NB4 (cell line): ENCODE results near the gene MERTK.
"Not testable (repeated sequence)": the region's sequence is repeated elsewhere in the genome, so short reads cannot be mapped to it uniquely, and the experiment has no call there.

Experiments used
- DNase-seq: peaks from one replicate; pipeline ENCODE4 v3.0.0; 2010; ENCODE audit warnings: low read depth
- H3K4me3 ChIP-seq: one replicate; pipeline ENCODE4 v1.5.1; 2011; ENCODE audit warnings: mild to moderate bottlenecking, low read depth, low read length, moderate library complexity
- CTCF ChIP-seq: IDR thresholded peaks from one replicate; pipeline ENCODE4 v1.5.1; 2012; ENCODE audit warnings: low read depth, low read length
- MAX ChIP-seq: IDR thresholded peaks from 2 replicates; pipeline ENCODE4 v1.6.1; 2011; ENCODE audit warnings: low read depth, low read length
- MYC ChIP-seq: IDR thresholded peaks from 2 replicates; pipeline ENCODE4 v1.6.1; 2011; ENCODE audit warnings: low read depth, low read length
- POLR2A ChIP-seq: IDR thresholded peaks from 2 replicates; pipeline ENCODE4 v1.6.1; 2011; ENCODE audit warnings: mild to moderate bottlenecking; ENCODE audit not compliant: insufficient read length; ENCODE audit errors: extremely low read depth

Gene MERTK

DNA sequence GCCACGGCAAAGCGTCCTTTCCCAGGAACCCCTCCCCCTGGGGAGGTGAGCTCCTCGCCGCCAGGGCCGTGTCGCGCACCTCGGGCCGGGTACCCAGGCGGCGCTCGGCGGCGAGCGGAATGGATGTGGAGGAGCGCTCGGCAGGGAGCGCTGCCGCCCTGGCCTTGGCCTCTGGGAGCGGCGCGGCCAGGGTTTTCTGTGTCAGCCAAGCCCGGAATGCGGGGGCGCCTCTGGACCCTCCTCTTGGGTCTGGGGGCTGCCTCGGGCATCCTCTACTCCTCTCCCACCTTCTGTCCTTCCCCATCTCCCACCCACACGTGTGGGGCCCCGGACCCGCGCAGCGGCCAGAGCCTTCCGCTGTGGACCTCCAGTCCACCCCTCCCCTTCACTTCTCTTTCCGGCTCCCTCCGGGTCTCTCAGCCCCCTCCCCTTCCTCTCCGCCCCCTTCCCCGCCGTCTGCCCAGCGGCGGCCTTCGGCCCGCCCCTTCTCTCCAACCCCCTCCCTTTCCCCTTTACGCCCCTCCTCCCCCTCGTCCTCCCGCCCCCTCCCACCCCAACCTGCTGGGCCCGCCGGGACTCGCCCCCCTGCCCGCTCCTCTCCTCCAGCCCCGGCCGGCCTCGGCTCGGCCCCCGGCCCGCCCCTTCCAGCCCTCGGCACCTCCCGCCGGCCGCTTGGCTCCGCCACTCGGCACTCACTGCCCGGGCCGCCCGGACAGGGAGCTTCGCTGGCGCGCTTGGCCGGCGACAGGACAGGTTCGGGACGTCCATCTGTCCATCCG is at the start of gene MERTK:
Gene MERTK (plus strand): TSS at position 684 of the 779 bp plus-strand sequence. CDS start 129 bp downstream, outside the sequence.
- DNase-seq: peak; percentile 92
- peak within 1 kb of the TSS; percentile 67 for H3K4me3 ChIP-seq
- TF ChIP-seq CTCF (peak; percentile 43), POLR2A (peak; percentile 82), MAX (no peak), MYC (peak; percentile 28; the same call in 1 of the 2 replicates)

DNA sequence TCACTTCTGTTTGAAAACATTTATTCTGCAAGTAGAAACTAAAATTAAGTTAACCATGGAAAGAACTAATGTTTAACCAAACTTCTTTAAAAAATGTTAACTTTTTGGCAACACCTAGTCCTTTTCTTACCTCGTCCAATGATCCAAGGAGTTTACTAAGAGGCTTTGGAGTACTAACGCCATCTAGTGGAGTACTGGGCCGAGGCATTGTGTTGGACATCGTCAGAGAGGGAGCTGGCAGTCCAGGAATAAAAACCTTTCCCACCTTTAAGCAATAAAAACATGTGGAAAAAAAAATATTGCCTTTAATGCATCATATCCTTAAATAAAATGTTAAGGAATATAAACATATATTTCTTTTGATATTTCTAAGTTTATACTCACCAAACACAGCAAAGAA is 47.8 kb upstream of the MERTK start:
- peak; percentile 25 for DNase-seq
- not testable (repeated sequence) for H3K4me3 ChIP-seq
- peak; percentile 44 for TF ChIP-seq CTCF

DNA sequence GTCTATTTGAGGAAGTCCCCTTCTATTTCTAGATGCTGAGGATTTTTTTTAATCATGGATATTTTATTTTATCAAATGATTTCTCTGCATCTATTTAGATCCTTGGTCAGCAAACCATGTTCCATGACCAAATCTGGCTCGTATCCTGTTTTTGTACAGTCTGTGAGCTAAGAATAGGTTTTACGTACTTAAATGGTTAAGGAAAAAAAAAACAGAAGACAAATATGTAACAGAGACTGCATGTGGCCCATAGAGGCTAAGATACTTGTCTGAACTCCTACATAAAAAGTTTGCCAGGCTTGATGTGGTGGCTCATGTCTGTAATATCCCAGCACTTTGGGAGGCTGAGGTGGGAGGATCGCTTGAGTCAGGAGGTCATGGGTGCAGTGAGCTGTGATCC is 45.9 kb upstream of the MERTK start:
- DNase-seq, H3K4me3 ChIP-seq: not testable (repeated sequence)

DNA sequence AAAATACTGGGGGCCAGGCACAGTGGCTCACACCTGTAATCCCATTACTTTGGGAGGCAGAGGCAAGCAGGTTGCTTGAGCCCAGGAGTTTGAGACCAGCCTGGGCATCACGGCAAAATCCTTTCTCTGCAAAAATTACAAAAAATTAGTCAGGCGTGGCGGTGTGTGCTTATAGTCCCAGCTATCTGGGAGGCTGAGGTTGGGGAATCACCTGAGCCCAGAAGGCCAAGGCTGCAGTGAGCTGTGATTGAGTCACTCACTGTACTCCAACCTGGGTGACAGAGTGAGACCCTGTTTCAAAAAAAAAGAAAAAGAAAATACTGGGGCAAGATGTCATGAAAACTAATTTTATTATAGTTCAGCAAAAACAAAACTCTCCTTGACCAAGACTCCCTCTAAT is 38.4 kb upstream of the MERTK start:
- not testable (repeated sequence) for DNase-seq

DNA sequence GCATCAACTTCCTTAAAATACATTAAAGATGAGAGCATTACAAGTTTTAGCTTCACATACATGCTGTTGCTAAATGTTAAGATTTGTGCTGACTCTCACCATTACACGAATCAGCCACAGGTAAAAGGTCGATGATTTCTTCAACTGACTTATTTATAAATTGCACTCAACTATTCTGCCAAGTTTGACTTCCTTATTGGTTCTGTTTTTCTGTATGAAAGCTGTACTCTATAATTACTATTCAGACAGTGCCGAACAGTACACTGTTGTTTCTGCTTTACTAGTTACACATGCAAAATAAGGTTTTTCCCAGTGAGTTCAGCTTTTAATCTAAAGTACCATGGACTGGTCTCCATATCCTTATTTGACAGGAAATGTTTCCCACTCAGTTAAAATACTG is 33.3 kb upstream of the MERTK start:
- H3K4me3 ChIP-seq, DNase-seq: not testable (repeated sequence)

More for the DNA sequence above, 38.4 kb upstream of the MERTK start:
- H3K4me3 ChIP-seq: not testable (repeated sequence)

DNA sequence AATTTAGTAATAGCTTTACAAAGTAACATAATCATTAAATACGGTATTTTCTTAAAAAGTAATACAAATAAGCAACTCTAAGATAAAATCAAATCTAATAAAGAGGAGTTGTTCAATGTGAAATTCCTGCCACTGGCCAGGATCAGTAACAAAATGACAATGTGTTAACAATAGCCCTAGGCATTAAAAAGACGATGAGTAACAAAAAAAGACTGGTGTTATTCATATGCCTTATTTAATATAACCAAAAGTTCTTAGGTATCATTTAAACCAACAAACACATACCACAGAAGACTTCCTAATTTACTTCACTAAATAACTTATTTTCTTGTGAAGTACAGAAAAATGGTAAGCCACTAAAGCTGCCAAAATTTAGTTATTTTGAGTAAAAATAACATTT is 25.6 kb upstream of the MERTK start:
- DNase-seq, H3K4me3 ChIP-seq: not testable (repeated sequence)

GRCh38 chr2:111883661-111884591 is 14.5 kb upstream of the MERTK start, which contains the start of gene ANAPC1:
Gene ANAPC1 (minus strand): TSS chr2:111884193. CDS start chr2:111880825, 3,368 bp downstream.
- peak; percentile 69 for TF ChIP-seq MYC
- peak; percentile 80 for TF ChIP-seq POLR2A
- TF ChIP-seq CTCF: no peak
- TF ChIP-seq MAX: peak; percentile 78
- peak within 1 kb of the TSS; percentile 99 for H3K4me3 ChIP-seq
- DNase-seq: peak; percentile 96

DNA sequence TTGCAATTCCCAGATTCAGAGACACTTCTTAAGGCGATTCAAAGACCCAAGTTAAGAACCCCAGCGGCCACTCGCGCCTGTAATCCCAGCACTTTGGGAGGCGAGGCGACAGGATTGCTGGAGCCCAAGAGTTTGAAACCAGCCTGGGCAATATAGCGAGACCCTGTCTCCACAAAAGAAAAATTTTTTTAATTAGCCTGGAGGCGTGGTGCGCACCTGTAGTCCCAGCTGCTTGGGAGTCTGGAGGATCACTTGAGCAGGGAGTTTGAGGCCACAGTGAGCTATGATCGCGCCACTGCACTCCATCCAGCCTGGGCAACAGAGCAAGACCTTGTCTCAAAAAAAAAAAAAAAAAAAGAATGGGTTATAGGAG is 13.8 kb upstream of the MERTK start:
- no peak for DNase-seq
- TF ChIP-seq POLR2A: no peak
- peak overlapping the region; percentile 99 for H3K4me3 ChIP-seq

DNA sequence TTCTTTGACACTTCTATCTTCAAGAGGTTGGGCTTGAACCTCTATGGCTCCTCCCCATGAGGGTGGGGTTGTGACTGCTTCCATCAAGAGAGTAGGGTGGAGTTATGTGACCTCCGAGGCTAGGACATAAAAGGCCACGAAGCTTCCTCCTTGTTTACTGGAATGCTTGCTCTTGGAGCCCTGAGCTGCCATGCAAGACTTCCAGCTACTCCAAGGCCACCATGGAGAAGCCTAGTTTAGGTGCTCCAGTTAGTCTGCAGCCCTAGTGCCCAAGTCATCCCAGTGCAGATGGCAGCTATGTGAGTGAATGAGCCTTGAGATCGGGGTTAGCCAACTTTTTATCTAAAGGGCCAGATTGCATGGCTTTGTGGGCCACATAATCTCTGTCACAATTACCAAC is 2.4 kb upstream of the MERTK start:
- no peak overlapping the region for H3K4me3 ChIP-seq
- no peak for TF ChIP-seq CTCF
- peak; percentile 46 for DNase-seq
